Prostate gland (tissue), 2 donors: Measurements from ENCODE around the gene LFNG.

Experiments used
- CTCF ChIP-seq, 4 experiments: fragments of 200-600 bp in 2 of 4; fragments of 450-650 bp in 2 of 4; sonication (generic) in 2 of 4; IDR thresholded peaks; 1 replicate in 3 of 4; 2 replicates in 1 of 4; pipeline ENCODE4 v1.5.1; 2016 to 2019; ENCODE audit warnings: antibody characterized with exemption in 4 of 4, mild to moderate bottlenecking in 2 of 4, moderate library complexity in 2 of 4
- POLR2A ChIP-seq: fragments of 450-650 bp; IDR thresholded peaks from one replicate; pipeline ENCODE4 v1.6.1; 2016; ENCODE audit warnings: antibody characterized with exemption, mild to moderate bottlenecking
- POLR2AphosphoS5 ChIP-seq: sonication (generic); formaldehyde crosslinking; IDR thresholded peaks from one replicate; pipeline ENCODE4 v1.6.1; 2017; ENCODE audit warnings: antibody characterized with exemption

- TF ChIP-seq CTCF (IDR thresholded peaks at IDR 0.05) (no peak), POLR2AphosphoS5 (no peak), POLR2A (no peak)
Observed at GRCh38 chr7:2495418-2496299, 23.9 kb upstream of the LFNG start.
